Neural progenitor cell (in vitro differentiated cells): Measurements from ENCODE around the gene ODF2. TPM values are rescaled to one million over a fixed set of nuclear protein-coding genes. Genes with fewer than 3 reads are reported as not detected.

Experiments
- DNase-seq: peaks from one replicate; pipeline ENCODE4 v3.0.0-alpha.2; 2016; ENCODE audit warnings: low spot score
- H2AFZ ChIP-seq: fragments of 200-600 bp; sonication (generic); replicated peaks from 2 replicates; pipeline ENCODE4 v1.6.1; 2016; ENCODE audit warnings: antibody characterized with exemption
- H3F3A ChIP-seq: fragments of 200-600 bp; sonication (generic); 2 replicates; pipeline ENCODE4 v1.6.1; 2016; ENCODE audit warnings: antibody characterized with exemption, low read depth
- H3K27ac ChIP-seq: fragments of 200-600 bp; sonication (generic); 2 replicates; pipeline ENCODE4 v1.5.1; 2016; ENCODE audit warnings: mild to moderate bottlenecking
- H3K27me3 ChIP-seq: fragments of 200-600 bp; sonication (generic); 2 replicates; pipeline ENCODE4 v1.6.1; 2016; ENCODE audit warnings: mild to moderate bottlenecking, moderate library complexity
- H3K36me3 ChIP-seq: fragments of 200-600 bp; sonication (generic); 2 replicates; pipeline ENCODE4 v1.5.1; 2016
- H3K4me1 ChIP-seq: fragments of 200-600 bp; sonication (generic); 2 replicates; pipeline ENCODE4 v1.6.1; 2016; ENCODE audit warnings: mixed run types
- H3K4me2 ChIP-seq: fragments of 200-600 bp; sonication (generic); 2 replicates; pipeline ENCODE4 v1.6.1; 2016
- H3K4me3 ChIP-seq: fragments of 200-600 bp; sonication (generic); 2 replicates; pipeline ENCODE4 v1.5.1; 2016
- H3K79me2 ChIP-seq: fragments of 200-600 bp; sonication (generic); 2 replicates; pipeline ENCODE4 v1.6.1; 2016; ENCODE audit warnings: low read depth
- H3K9ac ChIP-seq: fragments of 200-600 bp; sonication (generic); 2 replicates; pipeline ENCODE4 v1.6.1; 2016
- H3K9me3 ChIP-seq: fragments of 200-600 bp; sonication (generic); 2 replicates; pipeline ENCODE4 v1.5.1; 2016; ENCODE audit warnings: low read depth
- H4K20me1 ChIP-seq: fragments of 200-600 bp; sonication (generic); 2 replicates; pipeline ENCODE4 v1.6.1; 2016; ENCODE audit warnings: low read depth
- H3K27ac Mint-ChIP-seq: 3 replicates; pipeline ENCODE4 v1.8.0; 2021; ENCODE audit warnings: mixed read lengths
- H3K27me3 Mint-ChIP-seq: 2 replicates; pipeline ENCODE4 v1.8.0; 2022; ENCODE audit warnings: low read depth, mild to moderate bottlenecking, inconsistent platforms, moderate library complexity, mixed read lengths; ENCODE audit not compliant: insufficient read depth
- H3K36me3 Mint-ChIP-seq: 3 replicates; pipeline ENCODE4 v1.8.0; 2021; ENCODE audit warnings: mixed read lengths
- H3K4me1 Mint-ChIP-seq: 3 replicates; pipeline ENCODE4 v1.8.0; 2021; ENCODE audit warnings: mixed read lengths
- H3K4me3 Mint-ChIP-seq: 3 replicates; pipeline ENCODE4 v1.8.0; 2021; ENCODE audit warnings: mild to moderate bottlenecking, moderate library complexity, mixed read lengths
- H3K9me3 Mint-ChIP-seq: 3 replicates; pipeline ENCODE4 v1.8.0; 2020; ENCODE audit warnings: mixed read lengths
- EZH2 ChIP-seq: fragments of 200-600 bp; sonication (generic); IDR thresholded peaks from 2 replicates; pipeline ENCODE4 v1.6.1; 2017; ENCODE audit warnings: antibody characterized with exemption, mild to moderate bottlenecking, moderate library complexity
- EZH2phosphoT487 ChIP-seq: fragments of 200-600 bp; sonication (generic); IDR thresholded peaks from 2 replicates; pipeline ENCODE4 v1.6.1; 2017; ENCODE audit warnings: antibody characterized with exemption
- total RNA-seq: library from RNA; depleted of rRNA; stranded (reverse); fragments of >200 nt; gene quantifications from 2 replicates; pipeline ENCODE4 v1.2.3, GENCODE V29; 2015; ENCODE audit warnings: low replicate concordance
- TF ChIP-seq, protein P1 (sequence below): fragments of 200-600 bp; sonication (generic); IDR thresholded peaks from 2 replicates; pipeline ENCODE4 v1.5.1; 2017; ENCODE audit warnings: antibody characterized with exemption, mild to moderate bottlenecking

ODF2 gene
- total RNA-seq, 1 donor from 2014 or later = 40.6 TPM

DNA sequence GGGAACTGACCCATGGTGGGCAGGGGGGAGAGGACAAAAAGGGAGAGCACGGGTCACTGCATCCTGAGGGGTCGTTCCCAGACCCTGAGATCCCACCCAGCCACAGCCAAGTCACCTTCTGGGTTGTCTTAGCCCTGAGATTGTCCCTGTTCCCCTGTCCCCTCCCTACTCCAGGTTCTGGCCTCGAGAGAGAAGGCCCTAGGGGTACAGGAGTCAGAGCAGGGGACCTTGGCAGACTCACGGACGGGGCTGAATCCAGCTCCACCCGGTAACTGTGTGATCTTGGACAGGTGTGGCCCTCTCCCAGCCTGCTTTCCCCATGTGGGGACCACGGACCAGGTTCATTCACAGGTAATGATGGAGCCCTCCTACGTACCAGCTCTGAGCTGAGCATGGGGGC, 46.4 kb upstream of the ODF2 start:
- Mint-ChIP-seq H3K9me3 (peaks cover 2% of the 10 kb centered on the region), H3K36me3 (no peaks in the 10 kb centered on the region), H3K4me1 (peaks cover 63% of the 10 kb centered on the region), H3K4me3 (peak overlapping the region; percentile 15), H3K27me3 (peaks cover 20% of the 10 kb centered on the region), H3K27ac (peak overlapping the region; percentile 94)
- Histone ChIP-seq H3K36me3 (no peaks in the 10 kb centered on the region), H3F3A (peaks cover 30% of the 10 kb centered on the region), H3K27me3 (peaks cover 100% of the 10 kb centered on the region), H2AFZ (no peak overlapping the region), H3K4me3 (no peak overlapping the region), H3K4me2 (peak overlapping the region; percentile 39), H3K9ac (no peak overlapping the region), H4K20me1 (peaks cover 74% of the 10 kb centered on the region), H3K4me1 (peaks cover 13% of the 10 kb centered on the region), H3K79me2 (no peaks in the 10 kb centered on the region), H3K9me3 (no peaks in the 10 kb centered on the region), H3K27ac (no peak overlapping the region)
- TF ChIP-seq EZH2phosphoT487 (peak; percentile 65), EZH2 (peak; percentile 69)
- TF ChIP-seq, protein P1, sequence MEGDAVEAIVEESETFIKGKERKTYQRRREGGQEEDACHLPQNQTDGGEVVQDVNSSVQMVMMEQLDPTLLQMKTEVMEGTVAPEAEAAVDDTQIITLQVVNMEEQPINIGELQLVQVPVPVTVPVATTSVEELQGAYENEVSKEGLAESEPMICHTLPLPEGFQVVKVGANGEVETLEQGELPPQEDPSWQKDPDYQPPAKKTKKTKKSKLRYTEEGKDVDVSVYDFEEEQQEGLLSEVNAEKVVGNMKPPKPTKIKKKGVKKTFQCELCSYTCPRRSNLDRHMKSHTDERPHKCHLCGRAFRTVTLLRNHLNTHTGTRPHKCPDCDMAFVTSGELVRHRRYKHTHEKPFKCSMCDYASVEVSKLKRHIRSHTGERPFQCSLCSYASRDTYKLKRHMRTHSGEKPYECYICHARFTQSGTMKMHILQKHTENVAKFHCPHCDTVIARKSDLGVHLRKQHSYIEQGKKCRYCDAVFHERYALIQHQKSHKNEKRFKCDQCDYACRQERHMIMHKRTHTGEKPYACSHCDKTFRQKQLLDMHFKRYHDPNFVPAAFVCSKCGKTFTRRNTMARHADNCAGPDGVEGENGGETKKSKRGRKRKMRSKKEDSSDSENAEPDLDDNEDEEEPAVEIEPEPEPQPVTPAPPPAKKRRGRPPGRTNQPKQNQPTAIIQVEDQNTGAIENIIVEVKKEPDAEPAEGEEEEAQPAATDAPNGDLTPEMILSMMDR = no peak
- no peak for DNase-seq

DNA sequence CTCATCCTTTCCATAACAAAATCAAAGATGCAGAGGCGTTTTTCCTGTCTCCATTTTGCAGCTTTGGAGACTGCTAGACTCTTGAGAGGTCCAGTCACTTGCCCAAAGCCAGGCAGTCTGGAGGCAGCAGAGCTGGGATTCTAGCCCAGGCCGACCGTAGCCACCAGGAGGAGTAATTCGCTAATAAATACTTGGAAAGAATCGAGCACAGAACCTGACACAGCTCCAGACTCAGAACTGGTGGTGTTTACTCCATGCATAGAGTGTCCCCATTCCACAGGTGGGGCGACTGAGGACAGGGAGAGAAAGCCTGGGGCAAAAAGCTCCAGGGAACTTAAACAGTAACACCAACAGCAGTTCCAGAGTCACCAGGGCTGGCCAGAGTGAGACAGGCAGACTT, 45.8 kb upstream of the ODF2 start:
- Histone ChIP-seq H3K9me3 (no peaks in the 10 kb centered on the region), H3K36me3 (no peaks in the 10 kb centered on the region), H3K4me2 (no peak overlapping the region), H3K9ac (no peak overlapping the region), H3K27me3 (peaks cover 100% of the 10 kb centered on the region), H2AFZ (no peak overlapping the region), H3K27ac (no peak overlapping the region), H3K79me2 (no peaks in the 10 kb centered on the region), H4K20me1 (peaks cover 68% of the 10 kb centered on the region), H3K4me3 (no peak overlapping the region), H3K4me1 (peaks cover 13% of the 10 kb centered on the region), H3F3A (peaks cover 30% of the 10 kb centered on the region)
- no peaks in the 10 kb centered on the region for H3K36me3 Mint-ChIP-seq
- H3K27me3 Mint-ChIP-seq = peaks cover 26% of the 10 kb centered on the region
- H3K4me1 Mint-ChIP-seq = peaks cover 62% of the 10 kb centered on the region
- peak; percentile 64 for DNase-seq
- H3K27ac Mint-ChIP-seq = peak overlapping the region; percentile 94
- peak overlapping the region; percentile 15 for H3K4me3 Mint-ChIP-seq
- TF ChIP-seq EZH2phosphoT487 (no peak), EZH2 (no peak)
- TF ChIP-seq, protein P1 = peak; percentile 38
- H3K9me3 Mint-ChIP-seq = peaks cover 2% of the 10 kb centered on the region

DNA sequence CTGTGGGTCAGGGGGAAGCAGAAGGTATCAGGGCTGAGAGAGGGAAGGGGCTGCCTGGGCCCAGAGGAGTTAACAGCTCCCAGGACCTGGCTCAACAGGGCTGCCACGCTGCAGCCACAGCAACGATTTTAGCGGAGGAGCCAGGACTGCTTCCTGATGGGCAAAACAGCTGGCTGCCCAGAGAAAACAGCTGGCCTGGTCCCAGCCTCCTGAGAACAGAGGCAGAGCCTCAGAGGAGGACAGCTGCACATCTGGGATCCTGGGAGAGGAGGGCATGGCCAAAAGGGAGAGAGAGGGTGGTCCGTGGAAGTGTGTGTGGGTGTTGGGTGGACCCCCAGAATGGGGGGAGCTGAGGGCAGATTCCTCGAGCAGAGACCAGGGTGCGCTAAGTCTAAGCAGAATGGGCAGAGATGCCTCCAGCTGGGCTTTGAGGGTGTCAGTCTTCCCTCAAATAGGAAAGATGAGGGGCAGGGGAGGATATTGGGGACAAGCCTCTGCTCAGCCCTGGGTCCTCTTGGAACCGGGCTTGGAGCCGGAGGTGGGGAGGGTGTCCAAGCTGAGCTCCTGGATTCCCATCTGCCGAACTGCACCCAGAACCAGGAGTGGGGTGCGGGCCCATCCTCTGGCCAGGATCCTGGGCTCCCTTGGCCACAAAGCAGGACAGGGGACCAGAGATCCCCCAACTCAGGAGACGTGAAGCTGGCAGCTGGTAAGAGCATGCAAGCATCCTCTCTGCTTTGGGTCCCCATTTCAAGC, 44.3 kb upstream of the ODF2 start:
- H3K4me3 ChIP-seq = no peak overlapping the region
- peaks cover 60% of the 10 kb centered on the region for H3K4me1 Mint-ChIP-seq
- peaks cover 100% of the 10 kb centered on the region for H3K27me3 ChIP-seq
- H3K36me3 ChIP-seq = no peaks in the 10 kb centered on the region
- no peak overlapping the region for H3K4me3 Mint-ChIP-seq
- H2AFZ ChIP-seq = no peak overlapping the region
- H3K9me3 ChIP-seq = no peaks in the 10 kb centered on the region
- H3K9me3 Mint-ChIP-seq = peaks cover 2% of the 10 kb centered on the region
- H3K9ac ChIP-seq = no peak overlapping the region
- no peaks in the 10 kb centered on the region for H3K79me2 ChIP-seq
- H3K4me1 ChIP-seq = peaks cover 13% of the 10 kb centered on the region
- H4K20me1 ChIP-seq = peaks cover 54% of the 10 kb centered on the region
- H3K27ac ChIP-seq = no peak overlapping the region
- peak overlapping the region; percentile 57 for H3K27ac Mint-ChIP-seq
- peaks cover 30% of the 10 kb centered on the region for H3F3A ChIP-seq
- no peaks in the 10 kb centered on the region for H3K36me3 Mint-ChIP-seq
- no peak for DNase-seq
- H3K27me3 Mint-ChIP-seq = peaks cover 32% of the 10 kb centered on the region
- H3K4me2 ChIP-seq = no peak overlapping the region
- TF ChIP-seq, protein P1 = no peak
- TF ChIP-seq EZH2phosphoT487 (no peak), EZH2 (no peak)
